ENCODE measurements around the gene XAF1.
"Not testable (repeated sequence)": the region's sequence is repeated elsewhere in the genome, so short reads cannot be mapped to it uniquely, and the experiment has no call there.

Gene XAF1

GRCh38 chr17:6753546-6753945 is 2.3 kb upstream of the XAF1 start:
- H3K27me3 ChIP-seq (ENCODE audit: insufficient read depth, low read length): no peaks in the 10 kb centered on the region
- H3K79me2 ChIP-seq (ENCODE audit: control insufficient read depth, insufficient read depth, low read length, unreplicated experiment): peaks cover 38% of the 10 kb centered on the region
- peak overlapping the region; percentile 15; the same call in 1 of the 2 replicates for H3K4me3 ChIP-seq (ENCODE audit: low read depth, low read length)
- H3K36me3 ChIP-seq (ENCODE audit: insufficient read depth, low read length): peaks cover 9% of the 10 kb centered on the region; the same call in 1 of the 2 replicates
- H3K4me1 ChIP-seq (ENCODE audit: control insufficient read depth, insufficient read depth, low read length, unreplicated experiment): peaks cover 46% of the 10 kb centered on the region
- peak overlapping the region; percentile 98 for H3K27ac ChIP-seq (ENCODE audit: low read depth, low read length)
- H2AFZ ChIP-seq (ENCODE audit: low read length, unreplicated experiment): peak overlapping the region; percentile 20

- peak overlapping the region; percentile 16 for H2AFZ ChIP-seq (ENCODE audit: low read length, unreplicated experiment)
- H3K4me3 ChIP-seq (ENCODE audit: low read depth, low read length): peak overlapping the region; percentile 90
- peak overlapping the region; percentile 79 for H3K27ac ChIP-seq (ENCODE audit: low read depth, low read length)
- peaks cover 46% of the 10 kb centered on the region for H3K4me1 ChIP-seq (ENCODE audit: control insufficient read depth, insufficient read depth, low read length, unreplicated experiment)
- H3K27me3 ChIP-seq (ENCODE audit: insufficient read depth, low read length): no peaks in the 10 kb centered on the region
- peaks cover 22% of the 10 kb centered on the region; the same call in 1 of the 2 replicates for H3K36me3 ChIP-seq (ENCODE audit: insufficient read depth, low read length)
- H3K79me2 ChIP-seq (ENCODE audit: control insufficient read depth, insufficient read depth, low read length, unreplicated experiment): peaks cover 51% of the 10 kb centered on the region
These were observed 565 bp upstream of the XAF1 start for GRCh38 chr17:6755281-6755680.

DNA sequence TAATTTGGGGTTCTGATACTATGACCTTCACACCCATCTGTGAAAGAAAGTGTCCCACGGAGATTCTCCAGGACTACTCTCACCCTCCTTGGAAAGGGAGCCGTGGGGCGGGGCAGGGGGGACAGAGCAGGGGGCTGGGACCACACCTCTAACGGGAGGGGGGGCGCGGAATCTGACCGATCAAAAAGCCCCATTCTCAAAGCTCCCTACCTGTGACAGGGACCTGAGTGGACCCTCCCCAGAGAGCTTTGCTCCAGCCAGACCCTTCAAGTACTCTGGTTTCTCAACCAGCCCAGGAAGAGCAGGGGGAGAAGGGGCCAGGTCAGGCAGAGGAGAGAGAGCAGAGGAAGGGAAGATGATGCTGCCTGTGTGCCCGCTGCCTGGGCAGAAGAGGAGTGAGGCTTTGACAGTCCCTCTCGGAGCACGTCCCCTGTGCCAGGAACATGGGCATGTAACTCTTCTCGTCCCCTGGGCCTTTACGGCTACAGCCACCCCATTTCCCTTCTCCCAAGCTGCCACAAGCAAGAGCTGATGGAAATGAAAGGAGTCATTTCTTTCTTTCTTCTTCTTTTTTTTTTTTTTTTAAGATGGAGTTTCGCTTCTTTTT is 682 bp downstream of the XAF1 start:
- Histone ChIP-seq H3K27me3 (ENCODE audit: insufficient read depth, low read length) (no peaks in the 10 kb centered on the region), H2AFZ (ENCODE audit: low read length, unreplicated experiment) (no peak overlapping the region), H3K36me3 (ENCODE audit: insufficient read depth, low read length) (peaks cover 31% of the 10 kb centered on the region), H3K4me1 (ENCODE audit: control insufficient read depth, insufficient read depth, low read length, unreplicated experiment) (peaks cover 46% of the 10 kb centered on the region), H3K27ac (ENCODE audit: low read depth, low read length) (peak overlapping the region; percentile 79), H3K79me2 (ENCODE audit: control insufficient read depth, insufficient read depth, low read length, unreplicated experiment) (peaks cover 54% of the 10 kb centered on the region), H3K4me3 (ENCODE audit: low read depth, low read length) (peak overlapping the region; percentile 90)

DNA sequence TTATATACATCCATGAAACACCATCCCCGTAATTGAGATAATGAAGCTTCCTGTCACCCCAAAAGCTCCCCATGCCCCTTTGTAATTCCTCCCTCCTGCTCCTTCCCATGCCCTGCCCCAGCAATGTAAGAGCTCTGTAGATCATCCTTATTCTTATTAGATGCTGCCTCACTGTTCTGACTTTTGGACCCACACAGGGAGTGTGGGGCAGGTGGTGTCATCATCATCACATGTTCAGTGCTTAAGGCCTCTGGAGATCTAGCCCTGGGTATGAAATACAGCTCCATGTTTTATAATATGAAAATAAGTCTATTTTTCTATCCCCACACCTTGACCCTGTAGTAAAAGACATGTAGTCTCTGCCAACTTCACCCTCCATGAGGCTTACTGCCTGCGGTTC is 1.9 kb downstream of the XAF1 start:
- H3K79me2 ChIP-seq (ENCODE audit: control insufficient read depth, insufficient read depth, low read length, unreplicated experiment): peaks cover 59% of the 10 kb centered on the region
- H3K27ac ChIP-seq (ENCODE audit: low read depth, low read length): no peak overlapping the region
- H3K4me1 ChIP-seq (ENCODE audit: control insufficient read depth, insufficient read depth, low read length, unreplicated experiment): peaks cover 36% of the 10 kb centered on the region
- H3K36me3 ChIP-seq (ENCODE audit: insufficient read depth, low read length): peaks cover 43% of the 10 kb centered on the region
- no peaks in the 10 kb centered on the region for H3K27me3 ChIP-seq (ENCODE audit: insufficient read depth, low read length)
- H3K4me3 ChIP-seq (ENCODE audit: low read depth, low read length): peak overlapping the region; percentile 90
- H2AFZ ChIP-seq (ENCODE audit: low read length, unreplicated experiment): no peak overlapping the region

DNA sequence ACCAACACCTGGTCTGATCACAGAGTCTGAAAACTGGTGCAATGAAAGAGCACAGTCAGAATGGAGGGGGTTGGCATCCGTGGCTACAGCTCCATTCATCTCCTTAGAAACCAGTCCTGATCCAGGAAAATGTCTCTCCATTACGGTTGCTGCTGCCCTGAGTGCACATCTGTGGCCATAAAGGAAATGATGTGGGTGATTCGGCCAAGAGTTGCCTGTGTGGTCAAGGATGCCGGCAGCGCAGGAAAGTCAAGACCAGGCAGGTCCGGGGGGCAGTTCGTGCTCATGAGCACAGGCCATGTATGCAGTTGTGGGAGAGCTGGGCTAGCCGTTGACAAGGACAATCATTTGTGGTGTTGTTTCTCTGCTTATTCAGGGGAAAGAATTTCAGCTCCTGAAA is 5.9 kb downstream of the XAF1 start:
- Histone ChIP-seq H3K27me3 (ENCODE audit: insufficient read depth, low read length) (no peaks in the 10 kb centered on the region), H3K27ac (ENCODE audit: low read depth, low read length) (no peak overlapping the region), H3K36me3 (ENCODE audit: insufficient read depth, low read length) (peaks cover 81% of the 10 kb centered on the region), H3K4me3 (ENCODE audit: low read depth, low read length) (no peak overlapping the region), H3K4me1 (ENCODE audit: control insufficient read depth, insufficient read depth, low read length, unreplicated experiment) (peaks cover 14% of the 10 kb centered on the region), H3K79me2 (ENCODE audit: control insufficient read depth, insufficient read depth, low read length, unreplicated experiment) (peaks cover 44% of the 10 kb centered on the region), H2AFZ (ENCODE audit: low read length, unreplicated experiment) (no peak overlapping the region)

DNA sequence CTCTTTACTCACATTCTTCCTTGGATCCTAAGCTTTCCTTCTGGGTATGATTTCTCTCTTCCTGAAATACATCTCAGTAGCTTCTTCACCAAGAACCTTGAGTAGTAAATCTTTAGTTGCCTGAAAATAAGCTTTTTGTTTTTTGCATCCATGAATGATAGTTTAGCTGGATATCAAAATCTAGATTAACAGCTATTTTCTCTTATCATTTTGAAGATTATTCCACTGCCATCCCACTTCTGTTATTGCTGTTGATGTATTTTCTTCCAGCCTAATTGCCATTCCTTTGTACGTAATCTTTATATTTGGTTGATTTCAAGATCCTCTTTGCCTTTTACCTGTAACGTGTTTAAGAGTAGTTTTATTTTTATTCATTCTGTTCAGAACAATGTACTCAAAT is 12.6 kb downstream of the XAF1 start:
- Histone ChIP-seq H2AFZ (ENCODE audit: low read length, unreplicated experiment) (no peak overlapping the region), H3K79me2 (ENCODE audit: control insufficient read depth, insufficient read depth, low read length, unreplicated experiment) (peaks cover 8% of the 10 kb centered on the region), H3K4me1 (ENCODE audit: control insufficient read depth, insufficient read depth, low read length, unreplicated experiment) (no peaks in the 10 kb centered on the region), H3K36me3 (ENCODE audit: insufficient read depth, low read length) (peaks cover 97% of the 10 kb centered on the region), H3K27me3 (ENCODE audit: insufficient read depth, low read length) (no peaks in the 10 kb centered on the region), H3K4me3 (ENCODE audit: low read depth, low read length) (no peak overlapping the region), H3K27ac (ENCODE audit: low read depth, low read length) (no peak overlapping the region)

DNA sequence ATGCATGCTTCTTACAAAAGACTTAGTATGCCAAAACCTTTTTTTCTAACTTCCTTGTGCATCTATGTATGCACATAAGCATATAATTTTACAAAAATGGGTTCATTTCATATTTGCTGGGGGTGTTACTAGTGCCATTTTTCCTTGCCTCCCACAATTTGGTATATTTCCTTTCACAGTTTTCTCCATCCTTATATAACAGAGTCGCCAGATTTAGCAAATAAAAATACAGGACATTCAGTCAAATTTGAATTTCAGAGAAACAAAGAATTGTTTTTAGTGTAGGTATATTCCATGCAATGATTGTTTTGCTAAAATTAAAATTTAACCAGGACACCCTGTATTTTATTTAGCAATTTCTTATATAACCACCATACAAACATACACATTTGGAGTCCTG is 16.2 kb downstream of the XAF1 start:
- Histone ChIP-seq H3K27me3 (ENCODE audit: insufficient read depth, low read length) (no peaks in the 10 kb centered on the region), H3K79me2 (ENCODE audit: control insufficient read depth, insufficient read depth, low read length, unreplicated experiment) (no peaks in the 10 kb centered on the region), H2AFZ (ENCODE audit: low read length, unreplicated experiment) (no peak overlapping the region), H3K4me1 (ENCODE audit: control insufficient read depth, insufficient read depth, low read length, unreplicated experiment) (no peaks in the 10 kb centered on the region), H3K4me3 (ENCODE audit: low read depth, low read length) (no peak overlapping the region), H3K36me3 (ENCODE audit: insufficient read depth, low read length) (peaks cover 75% of the 10 kb centered on the region), H3K27ac (ENCODE audit: low read depth, low read length) (no peak overlapping the region)

- not testable (repeated sequence) for H3K4me1 ChIP-seq (ENCODE audit: control insufficient read depth, insufficient read depth, low read length, unreplicated experiment); H2AFZ ChIP-seq (ENCODE audit: low read length, unreplicated experiment); H3K27me3 ChIP-seq (ENCODE audit: insufficient read depth, low read length); H3K79me2 ChIP-seq (ENCODE audit: control insufficient read depth, insufficient read depth, low read length, unreplicated experiment); H3K4me3 ChIP-seq (ENCODE audit: low read depth, low read length); H3K27ac ChIP-seq (ENCODE audit: low read depth, low read length)
- peaks cover 48% of the 10 kb centered on the region for H3K36me3 ChIP-seq (ENCODE audit: insufficient read depth, low read length)
These were observed 19.1 kb downstream of the XAF1 start for GRCh38 chr17:6774906-6775305.

GRCh38 chr17:6775871-6776405 is 20.1 kb downstream of the XAF1 start, which contains the start of gene FBXO39:
Gene FBXO39, plus strand, starts transcription at chr17:6776215. Its CDS starts 3,654 bp downstream, at chr17:6779869.
- H3K4me1 ChIP-seq (ENCODE audit: control insufficient read depth, insufficient read depth, low read length, unreplicated experiment): no peaks in the 10 kb centered on the region
- H3K36me3 ChIP-seq (ENCODE audit: insufficient read depth, low read length): peaks cover 37% of the 10 kb centered on the region
- H2AFZ ChIP-seq (ENCODE audit: low read length, unreplicated experiment): no peak within 1 kb of the TSS
- no peaks in the 10 kb centered on the region for H3K27me3 ChIP-seq (ENCODE audit: insufficient read depth, low read length)
- peak within 1 kb of the TSS; percentile 38; the same call in 1 of the 2 replicates for H3K4me3 ChIP-seq (ENCODE audit: low read depth, low read length)
- no peaks in the 10 kb centered on the region for H3K79me2 ChIP-seq (ENCODE audit: control insufficient read depth, insufficient read depth, low read length, unreplicated experiment)
- H3K27ac ChIP-seq (ENCODE audit: low read depth, low read length): no peak within 1 kb of the TSS

DNA sequence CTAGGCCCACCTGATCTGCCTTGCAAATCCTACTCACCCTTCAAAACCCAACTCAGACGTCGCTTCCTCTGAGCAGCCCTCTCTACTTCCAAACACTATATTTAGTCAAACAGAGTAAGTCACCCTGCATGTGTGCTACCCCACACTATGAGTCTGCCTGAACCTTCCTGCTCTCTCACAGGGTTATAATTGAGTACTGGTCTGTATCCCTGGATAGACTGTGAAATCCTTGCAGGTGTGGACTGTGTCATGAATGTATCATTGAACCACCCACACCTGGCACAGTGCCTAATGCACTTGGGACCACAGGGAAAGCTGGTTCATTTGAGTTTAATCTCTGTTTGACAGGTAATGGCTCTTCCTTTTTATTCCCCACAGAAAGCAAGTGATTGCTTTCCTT is 23.6 kb downstream of the XAF1 start:
- Histone ChIP-seq H3K4me1 (ENCODE audit: control insufficient read depth, insufficient read depth, low read length, unreplicated experiment) (no peaks in the 10 kb centered on the region), H2AFZ (ENCODE audit: low read length, unreplicated experiment) (no peak overlapping the region), H3K36me3 (ENCODE audit: insufficient read depth, low read length) (peaks cover 3% of the 10 kb centered on the region), H3K27ac (ENCODE audit: low read depth, low read length) (no peak overlapping the region), H3K27me3 (ENCODE audit: insufficient read depth, low read length) (no peaks in the 10 kb centered on the region), H3K79me2 (ENCODE audit: control insufficient read depth, insufficient read depth, low read length, unreplicated experiment) (no peaks in the 10 kb centered on the region), H3K4me3 (ENCODE audit: low read depth, low read length) (no peak overlapping the region)

DNA sequence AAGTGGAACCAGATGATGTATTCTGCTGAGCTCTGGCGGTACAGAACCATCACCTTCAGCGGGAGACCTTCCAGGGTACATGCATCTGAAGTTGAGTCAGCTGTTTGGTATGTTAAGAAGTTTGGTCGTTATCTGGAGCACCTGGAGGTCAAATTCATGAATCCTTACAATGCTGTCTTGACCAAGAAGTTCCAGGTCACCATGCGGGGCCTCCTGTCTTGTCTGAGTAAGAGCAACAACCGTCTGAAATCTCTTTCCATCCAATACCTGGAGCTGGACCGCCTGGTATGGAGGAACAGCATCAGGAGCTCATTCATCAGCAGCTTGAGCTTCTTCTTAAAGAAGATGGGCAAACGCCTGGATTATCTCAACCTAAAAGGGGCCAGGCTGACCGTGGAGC is 24.2 kb downstream of the XAF1 start:
- Histone ChIP-seq H3K79me2 (ENCODE audit: control insufficient read depth, insufficient read depth, low read length, unreplicated experiment) (no peaks in the 10 kb centered on the region), H3K4me3 (ENCODE audit: low read depth, low read length) (no peak overlapping the region), H3K4me1 (ENCODE audit: control insufficient read depth, insufficient read depth, low read length, unreplicated experiment) (no peaks in the 10 kb centered on the region), H3K36me3 (ENCODE audit: insufficient read depth, low read length) (no peaks in the 10 kb centered on the region), H3K27me3 (ENCODE audit: insufficient read depth, low read length) (no peaks in the 10 kb centered on the region), H2AFZ (ENCODE audit: low read length, unreplicated experiment) (no peak overlapping the region), H3K27ac (ENCODE audit: low read depth, low read length) (no peak overlapping the region)
